ENCODE data around the gene ZNF529.

DNA sequence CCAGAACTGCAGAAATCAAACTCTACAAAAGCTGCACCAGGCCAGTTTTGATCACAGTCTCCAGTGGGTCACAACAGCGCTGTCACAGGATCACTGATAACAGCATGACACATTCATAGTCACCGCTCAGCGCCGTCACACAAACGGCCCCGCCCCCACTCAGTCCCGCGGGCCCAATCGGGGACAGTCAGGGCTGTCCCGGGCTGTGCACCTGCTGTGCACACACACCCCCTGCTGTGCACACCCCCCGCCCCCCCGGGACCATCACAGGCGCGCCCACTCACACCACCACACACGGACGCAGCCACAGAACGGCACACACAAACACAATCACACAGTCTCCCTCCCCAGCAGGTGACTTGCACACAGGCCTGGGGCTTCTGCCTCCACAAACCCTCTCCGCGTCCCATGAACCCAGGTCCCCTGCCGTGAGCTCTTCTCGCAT, 31.6 kb upstream of the ZNF529 start:
- TF ChIP-seq POLR2AphosphoS5 (IDR thresholded peaks at IDR 0.05; ENCODE audit: low read depth, low read length) (no peak), REST (IDR thresholded peaks at IDR 0.05; ENCODE audit: insufficient read depth in 1 of 2, low read depth in 2 of 2, low read length in 2 of 2) (no peak), FOXP2 (optimal IDR thresholded peaks at IDR 0.05; ENCODE audit: borderline replicate concordance, extremely low read depth, extremely low read length, insufficient read depth) (no peak)
